GM19193 (cell line): Measurements from ENCODE around the gene CPT1B.

Source experiments
- POLR2A ChIP-seq: IDR thresholded peaks from 4 replicates; pipeline ENCODE4 v1.6.1; 2011; ENCODE audit not compliant: insufficient read depth, insufficient read length; ENCODE audit errors: extremely low read depth

Gene CPT1B

GRCh38 chr22:50523806-50524675 lies 54.2 kb downstream of the CPT1B start:
- TF ChIP-seq POLR2A, result no peak

DNA sequence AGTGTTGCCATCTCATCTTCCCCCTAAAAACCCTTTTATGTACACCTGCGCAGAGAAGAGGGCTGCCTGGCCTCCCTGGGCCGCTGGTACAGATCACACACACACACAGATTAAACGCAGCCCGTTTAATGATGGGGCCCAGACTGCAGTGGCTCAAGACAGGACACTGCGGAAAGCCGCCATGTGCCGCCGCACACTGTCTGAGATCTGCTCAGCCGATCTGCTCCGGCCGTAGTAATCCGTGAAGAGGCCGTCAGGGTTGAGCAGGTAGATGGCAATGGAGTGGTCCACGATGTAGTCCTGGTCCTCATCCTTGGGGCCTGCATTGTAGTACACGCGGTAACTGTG lies 54.8 kb downstream of the CPT1B start:
- TF ChIP-seq POLR2A, result no peak

DNA sequence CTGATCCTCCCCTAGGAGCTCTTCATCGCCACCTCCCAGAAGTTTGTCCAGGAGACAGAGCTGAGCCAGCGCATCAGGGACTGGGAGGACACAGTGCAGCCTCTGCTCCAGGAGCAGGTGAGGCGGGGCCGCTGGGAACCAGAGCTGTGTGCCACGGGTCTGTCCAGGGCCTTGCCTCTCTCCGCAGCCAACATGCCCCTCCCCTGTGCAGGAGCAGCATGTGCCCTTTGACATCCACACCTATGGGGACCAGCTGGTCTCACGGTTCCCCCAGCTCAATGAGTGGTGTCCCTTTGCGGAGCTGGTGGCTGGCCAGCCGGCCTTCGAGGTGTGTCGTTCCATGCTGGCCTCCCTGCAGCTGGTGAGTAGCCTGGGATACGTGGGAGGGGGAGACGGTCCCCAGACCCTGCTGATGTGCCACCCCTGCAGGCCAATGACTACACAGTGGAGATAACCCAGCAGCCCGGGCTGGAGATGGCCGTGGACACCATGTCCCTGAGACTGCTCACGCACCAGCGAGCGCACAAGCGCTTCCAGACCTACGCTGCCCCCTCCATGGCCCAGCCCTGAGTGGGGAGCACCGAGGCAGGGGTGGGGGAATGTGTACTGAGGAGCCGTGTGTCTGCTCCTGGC lies 55.3 kb downstream of the CPT1B start:
- TF ChIP-seq POLR2A, result peak; percentile 45

DNA sequence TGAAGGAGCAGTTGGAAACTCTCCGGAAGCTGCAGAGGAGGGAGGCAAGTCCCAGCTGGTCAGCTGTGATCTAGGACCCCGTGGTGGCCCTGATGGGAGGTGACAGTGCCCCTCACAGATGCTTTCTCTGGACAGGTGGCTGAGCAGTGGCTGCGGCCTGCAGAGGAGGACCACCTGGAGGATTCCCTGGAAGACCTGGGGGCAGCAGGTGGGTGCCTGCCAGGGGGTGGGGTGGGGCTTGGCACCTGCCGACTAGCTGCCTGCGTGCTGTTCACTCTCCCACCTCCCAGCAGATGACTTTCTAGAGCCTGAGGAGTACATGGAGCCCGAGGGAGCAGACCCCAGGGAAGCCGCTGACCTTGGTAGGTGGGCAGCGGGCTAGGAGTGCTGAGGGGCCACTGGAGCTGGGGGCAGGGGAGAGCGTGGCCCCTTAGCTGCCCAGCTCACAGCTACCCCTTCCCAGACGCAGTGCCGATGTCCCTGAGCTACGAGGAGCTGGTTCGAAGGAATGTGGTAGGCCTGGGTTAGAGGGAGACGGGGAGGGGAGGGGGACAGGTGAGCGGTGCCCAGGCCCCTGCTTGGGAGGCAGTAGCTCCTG lies 55.9 kb downstream of the CPT1B start:
- no peak for TF ChIP-seq POLR2A

GRCh38 chr22:50521710-50522109 lies 56.5 kb downstream of the CPT1B start:
- no peak for TF ChIP-seq POLR2A

GRCh38 chr22:50520826-50521453 lies 57.3 kb downstream of the CPT1B start:
- TF ChIP-seq POLR2A, result no peak

- TF ChIP-seq POLR2A, result no peak
Measured at GRCh38 chr22:50519151-50519550, 59.1 kb downstream of the CPT1B start.
